HG02798 (cell line): ENCODE results near the gene SLC2A4RG.
A peak's percentile ranks its signal among the peaks of the same experiment; 100 is the strongest.

Experiments used
- ATAC-seq: cut with Tn5 transposase; IDR thresholded peaks from one replicate; pipeline ENCODE4 v1.9.1; 2021; ENCODE audit warnings: mild to moderate bottlenecking; ENCODE audit not compliant: unreplicated experiment, poor library complexity

SLC2A4RG gene

DNA sequence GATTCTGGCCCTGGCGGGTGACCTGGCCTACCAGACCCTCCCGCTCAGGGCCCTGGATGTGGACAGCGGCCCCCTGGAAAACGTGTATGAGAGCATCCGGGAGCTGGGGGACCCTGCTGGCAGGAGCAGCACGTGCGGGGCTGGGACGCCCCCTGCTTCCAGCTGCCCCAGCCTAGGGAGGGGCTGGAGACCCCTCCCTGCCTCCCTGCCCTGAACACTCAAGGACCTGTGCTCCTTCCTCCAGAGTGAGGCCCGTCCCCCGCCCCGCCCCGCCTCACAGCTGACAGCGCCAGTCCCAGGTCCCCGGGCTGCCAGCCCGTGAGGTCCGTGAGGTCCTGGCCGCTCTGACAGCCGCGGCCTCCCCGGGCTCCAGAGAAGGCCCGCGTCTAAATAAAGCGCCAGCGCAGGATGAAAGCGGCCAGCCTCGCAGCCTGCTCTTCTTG is 868 bp upstream of the SLC2A4RG start:
- no peak for ATAC-seq

DNA sequence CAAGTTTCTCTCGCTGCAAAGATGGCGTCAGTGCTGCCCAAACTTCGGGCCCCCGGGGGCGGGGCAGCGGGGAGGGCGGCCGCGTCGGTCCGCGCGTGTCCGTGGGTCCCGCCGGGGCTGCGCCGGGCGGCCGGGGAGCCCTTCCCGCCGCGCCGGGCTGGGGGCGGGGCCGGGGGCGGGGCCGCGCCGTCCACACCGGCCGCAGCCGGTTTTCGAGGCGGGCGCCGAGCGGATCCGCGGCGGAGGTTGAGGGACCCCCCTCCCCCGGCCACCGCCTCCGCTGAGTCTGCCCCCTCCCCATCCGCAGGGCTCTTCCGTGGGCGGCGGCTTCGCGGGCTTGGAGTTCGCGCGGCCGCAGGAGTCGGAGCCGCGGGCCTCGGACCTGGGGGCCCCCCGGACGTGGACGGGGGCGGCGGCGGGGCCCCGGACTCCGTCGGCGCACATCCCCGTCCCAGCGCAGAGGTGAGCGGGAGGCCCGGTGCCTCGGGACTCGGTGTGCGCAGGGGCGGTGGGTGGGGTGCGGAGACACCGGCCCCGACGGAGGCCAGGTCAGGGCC is 572 bp downstream of the SLC2A4RG start:
- peak; percentile 16 for ATAC-seq

DNA sequence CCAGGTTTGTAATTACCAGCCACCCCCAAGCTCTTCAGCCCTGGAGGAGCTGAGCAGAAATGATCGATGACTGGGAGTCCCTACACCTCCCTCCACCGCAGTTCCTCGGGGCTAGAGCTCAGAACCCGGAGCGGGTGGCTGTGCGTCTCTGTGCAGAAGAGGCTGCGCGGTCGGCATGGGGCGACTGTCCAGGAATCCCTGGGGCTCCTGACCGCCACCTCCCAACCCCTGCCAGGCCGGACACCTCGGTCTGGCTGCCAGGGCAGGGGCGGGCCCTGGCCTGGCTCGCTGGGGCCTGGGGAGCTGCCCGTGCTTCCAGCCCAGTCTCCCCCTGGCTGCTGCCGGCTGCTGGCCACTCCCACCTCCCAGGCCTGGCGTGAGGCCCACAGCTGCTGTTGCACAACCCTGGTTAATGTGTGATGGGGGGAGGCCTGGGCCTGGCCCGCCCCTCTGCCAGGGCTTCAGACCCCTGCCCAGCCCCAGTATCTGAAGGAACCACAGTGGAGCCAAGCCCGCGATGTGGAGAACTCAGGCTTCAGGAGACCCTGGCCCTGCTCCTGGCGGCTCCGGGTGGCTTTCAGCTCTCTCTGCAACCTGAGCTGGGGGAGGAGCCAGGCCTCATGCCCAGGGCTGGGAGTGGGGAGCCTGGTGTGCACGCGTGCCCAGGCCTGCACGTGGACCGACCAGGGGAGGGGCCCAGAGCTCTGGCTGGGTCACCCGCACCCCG is 1.2 kb downstream of the SLC2A4RG start:
- no peak for ATAC-seq

- ATAC-seq, result no peak
These were observed 1.7 kb downstream of the SLC2A4RG start for GRCh38 chr20:63741354-63741675.

DNA sequence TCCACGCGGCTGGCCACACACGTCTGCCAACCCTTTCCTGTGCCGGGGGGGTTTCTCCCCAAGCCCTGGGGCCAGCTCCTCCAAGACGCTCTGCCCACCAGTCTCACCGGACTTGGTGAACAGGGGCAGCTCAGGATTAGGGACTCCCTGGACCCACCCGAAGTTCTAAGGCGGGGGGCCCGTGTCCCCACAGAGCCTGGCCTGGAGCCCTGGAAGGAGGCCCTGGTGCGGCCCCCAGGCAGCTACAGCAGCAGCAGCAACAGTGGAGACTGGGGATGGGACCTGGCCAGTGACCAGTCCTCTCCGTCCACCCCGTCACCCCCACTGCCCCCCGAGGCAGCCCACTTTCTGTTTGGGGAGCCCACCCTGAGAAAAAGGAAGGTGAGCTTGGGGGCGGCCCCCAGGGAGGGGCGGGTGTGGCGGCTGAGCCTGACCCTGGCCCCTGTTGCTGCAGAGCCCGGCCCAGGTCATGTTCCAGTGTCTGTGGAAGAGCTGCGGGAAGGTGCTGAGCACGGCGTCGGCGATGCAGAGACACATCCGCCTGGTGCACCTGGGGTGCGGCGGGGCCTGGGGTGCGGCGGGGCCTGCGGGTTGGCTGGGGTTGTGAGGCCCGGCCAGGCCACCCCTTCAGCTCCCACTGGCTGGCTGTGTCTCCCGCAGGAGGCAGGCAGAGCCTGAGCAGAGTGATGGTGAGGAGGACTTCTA is 2.3 kb downstream of the SLC2A4RG start:
- ATAC-seq, result no peak

- ATAC-seq, result no peak
These were observed 2.9 kb downstream of the SLC2A4RG start for GRCh38 chr20:63742381-63743024.

DNA sequence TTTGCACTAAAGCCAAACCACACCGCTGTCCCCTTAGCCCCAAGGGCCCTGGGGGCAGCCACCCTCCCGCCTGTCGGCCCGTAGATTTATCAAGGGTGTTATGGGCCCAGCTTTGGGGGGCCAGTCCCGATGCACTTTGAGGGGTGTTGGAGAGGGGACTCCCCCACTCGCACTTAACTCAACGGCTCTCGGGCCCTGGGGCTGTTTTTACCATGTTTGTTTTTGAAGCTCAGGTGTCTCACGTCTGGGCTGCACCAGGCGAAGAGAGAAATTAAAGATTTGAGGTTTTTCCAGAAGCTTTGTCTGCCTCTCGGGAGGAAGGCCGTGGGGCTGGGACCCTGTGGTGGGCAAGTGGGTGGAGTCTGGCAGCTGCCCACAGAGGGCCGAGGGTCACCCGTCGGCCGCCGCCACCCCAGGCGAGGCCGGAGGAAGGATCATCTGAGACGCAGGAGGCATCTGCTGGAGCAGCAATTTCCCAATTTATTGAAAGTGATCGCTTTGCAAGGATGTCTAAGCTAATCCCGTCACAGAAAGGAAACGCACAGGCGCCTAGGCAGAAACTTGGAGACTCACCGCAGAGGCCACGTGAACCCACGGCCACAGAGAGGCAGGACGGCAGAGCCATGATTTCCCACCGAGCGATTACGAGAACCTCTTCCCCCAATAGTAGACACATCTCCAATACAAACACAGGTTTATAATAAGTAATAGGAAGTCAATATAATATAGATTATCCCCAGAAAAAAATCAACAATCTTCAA is 3.8 kb downstream of the SLC2A4RG start:
- no peak for ATAC-seq

DNA sequence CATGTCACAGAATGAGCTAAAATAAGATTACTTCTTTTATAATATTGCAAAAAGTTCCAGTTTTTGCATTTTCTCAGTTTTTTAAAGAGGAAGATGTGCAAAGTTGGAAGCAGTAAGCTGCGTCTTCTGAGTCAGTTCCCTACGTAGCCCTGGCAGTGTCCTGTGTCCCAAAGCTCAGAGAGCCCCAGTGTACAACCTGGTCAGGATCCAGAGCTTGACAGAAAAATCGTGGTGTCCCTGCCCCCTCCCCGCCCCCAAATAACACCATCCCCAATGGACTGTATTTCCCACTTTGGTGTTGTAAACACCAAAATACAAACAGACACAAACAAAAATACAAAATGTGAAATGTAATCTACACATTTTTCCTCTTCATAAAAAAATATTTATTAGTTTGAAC is 4.6 kb downstream of the SLC2A4RG start:
- no peak for ATAC-seq

GRCh38 chr20:63744574-63745423 is 5.2 kb downstream of the SLC2A4RG start:
- no peak for ATAC-seq

DNA sequence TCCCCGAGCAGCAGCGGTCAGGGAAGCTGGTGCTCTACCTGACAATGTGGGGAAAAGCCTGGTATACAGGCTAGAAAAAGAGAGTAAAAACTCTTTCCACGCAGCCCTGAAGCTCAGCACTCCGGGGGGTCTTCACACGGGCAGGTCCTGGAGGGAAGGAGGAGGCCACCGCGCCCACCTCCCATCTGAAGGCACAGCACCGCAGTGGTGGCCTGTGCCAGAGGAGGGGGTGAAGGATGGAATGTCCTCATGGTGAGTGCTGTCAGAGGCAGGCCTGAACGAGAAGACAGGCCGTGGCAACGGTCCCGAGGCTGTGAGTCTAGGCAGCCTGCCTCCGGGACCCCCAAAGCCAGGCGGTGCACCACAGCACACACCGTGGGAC is 5.8 kb downstream of the SLC2A4RG start:
- ATAC-seq, result no peak

- no peak for ATAC-seq
These were observed 6.6 kb downstream of the SLC2A4RG start for GRCh38 chr20:63745961-63746731.

GRCh38 chr20:63746751-63747315 is 7.3 kb downstream of the SLC2A4RG start:
- no peak for ATAC-seq

DNA sequence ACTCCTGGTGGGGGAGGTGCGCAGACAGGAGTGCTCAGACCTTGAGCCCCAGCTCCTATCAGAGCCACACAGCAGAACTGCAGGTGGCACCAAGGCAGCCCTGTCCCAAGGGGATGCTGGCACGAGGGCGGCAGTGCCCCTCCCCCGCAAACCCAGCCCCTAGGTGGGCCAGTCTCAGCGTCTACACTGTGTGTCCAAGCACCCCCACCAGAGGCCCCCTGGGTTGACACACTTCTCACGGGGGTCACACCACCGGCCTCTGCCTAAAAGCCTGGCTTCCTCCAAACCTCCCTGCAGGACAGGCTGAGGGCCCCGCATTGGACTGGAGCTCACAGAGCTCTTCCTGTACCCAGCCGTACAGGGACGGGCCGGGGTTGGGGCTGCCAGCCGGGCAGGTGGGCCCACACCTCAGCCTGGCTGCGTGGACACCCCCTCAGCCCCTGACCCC is 8.1 kb downstream of the SLC2A4RG start:
- ATAC-seq, result no peak

DNA sequence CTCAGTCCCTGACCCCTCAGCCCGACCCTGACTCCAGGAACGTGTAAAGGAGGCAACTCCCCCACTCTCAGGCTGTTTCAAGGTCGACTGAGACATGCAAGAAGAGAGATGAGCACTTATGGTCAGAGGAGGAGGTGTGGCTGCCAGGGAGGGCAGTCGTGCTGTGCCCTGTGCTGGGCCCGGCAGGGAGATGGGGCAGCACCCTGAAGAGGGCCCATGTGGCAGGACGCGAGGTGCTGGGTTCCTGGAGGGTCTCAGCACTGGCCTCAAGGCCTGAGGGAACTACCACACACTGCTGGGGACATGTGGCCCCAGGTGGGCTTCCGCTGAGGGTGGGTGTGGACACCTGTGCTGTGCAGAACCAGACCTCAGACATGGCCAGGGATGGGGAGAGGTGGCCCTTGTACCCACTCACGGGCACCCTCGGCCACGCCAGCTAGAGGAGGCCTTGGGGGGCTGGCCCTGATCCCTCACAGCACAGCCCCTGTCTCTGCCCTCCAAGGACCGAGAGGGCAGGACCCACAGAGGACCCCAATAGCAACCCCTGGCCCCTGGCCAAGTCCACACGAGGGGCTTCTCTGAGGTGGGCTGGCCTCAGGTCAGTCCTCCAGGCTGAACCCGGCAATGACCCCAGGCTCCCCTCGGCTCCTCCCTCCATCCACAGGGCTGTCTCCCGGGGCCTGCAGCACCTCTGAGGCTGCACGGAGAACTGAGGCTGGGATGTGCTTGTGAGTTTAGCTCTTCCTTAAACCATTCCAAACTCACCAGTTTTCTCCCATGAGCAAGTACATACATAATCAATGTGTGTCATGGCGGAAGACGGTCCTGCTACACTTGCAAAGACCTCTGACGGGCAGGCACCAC is 8.7 kb downstream of the SLC2A4RG start:
- no peak for ATAC-seq

DNA sequence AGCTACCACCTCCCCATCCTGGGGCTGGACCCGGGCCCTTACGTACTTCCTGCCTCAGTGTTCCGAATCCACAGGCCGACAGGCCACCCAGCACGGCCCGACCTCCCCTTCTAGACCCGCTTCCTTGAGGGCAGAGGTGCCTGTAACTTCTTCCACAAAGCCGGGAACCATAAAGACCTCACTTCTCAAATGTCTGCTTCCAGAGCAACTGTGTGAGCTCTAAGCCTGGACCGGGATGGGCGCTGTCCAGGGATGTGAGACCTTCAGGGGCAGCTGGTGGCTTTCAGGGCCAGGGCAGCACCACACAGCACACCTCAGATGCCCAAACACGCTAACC is 9.3 kb downstream of the SLC2A4RG start:
- no peak for ATAC-seq

DNA sequence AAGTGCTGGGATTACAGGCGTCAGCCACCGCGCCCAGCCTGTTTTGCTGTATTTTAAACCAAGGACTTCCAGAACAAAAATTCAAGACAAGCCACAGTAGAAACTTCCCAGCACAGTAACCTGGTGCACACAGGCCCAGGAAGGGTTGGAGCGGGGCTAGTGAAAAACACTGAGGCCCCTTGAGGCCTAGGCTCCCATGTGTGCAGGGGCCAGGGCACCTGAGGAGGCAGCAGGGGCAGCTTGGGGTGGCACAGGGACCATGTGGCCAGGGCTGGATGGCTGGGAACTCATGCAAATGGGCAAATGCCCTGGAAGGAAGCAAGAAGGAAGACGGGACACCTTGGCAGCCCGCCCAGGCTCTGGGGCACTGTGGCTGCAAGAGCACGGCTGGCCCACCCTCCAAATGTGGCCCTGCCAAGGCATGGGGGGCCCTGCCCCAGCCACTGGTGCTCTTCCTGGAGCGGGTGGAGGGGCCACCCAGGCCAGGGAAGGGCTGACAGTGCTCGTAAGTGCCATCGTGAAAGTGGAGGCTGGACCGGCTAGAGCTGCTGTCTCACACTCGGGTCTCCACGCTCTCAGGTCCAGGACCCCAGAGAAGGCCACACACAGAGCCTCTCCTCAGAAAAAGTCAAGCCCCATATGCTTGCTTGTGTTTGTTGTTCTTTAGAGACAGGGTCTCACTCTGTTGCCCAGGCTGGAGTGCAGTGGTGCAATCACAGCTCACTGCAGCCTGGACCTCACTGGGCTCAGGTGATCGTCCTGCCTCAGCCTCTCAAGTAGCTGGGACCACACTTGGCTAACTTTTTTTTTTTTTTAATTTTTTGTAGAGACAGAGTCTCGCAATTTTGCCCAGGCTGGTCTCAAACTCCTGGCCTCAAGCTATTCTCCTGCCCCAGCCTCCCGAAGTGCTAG is 10.3 kb downstream of the SLC2A4RG start:
- no peak for ATAC-seq
